ENCODE measurements around the gene EFEMP1.

DNA sequence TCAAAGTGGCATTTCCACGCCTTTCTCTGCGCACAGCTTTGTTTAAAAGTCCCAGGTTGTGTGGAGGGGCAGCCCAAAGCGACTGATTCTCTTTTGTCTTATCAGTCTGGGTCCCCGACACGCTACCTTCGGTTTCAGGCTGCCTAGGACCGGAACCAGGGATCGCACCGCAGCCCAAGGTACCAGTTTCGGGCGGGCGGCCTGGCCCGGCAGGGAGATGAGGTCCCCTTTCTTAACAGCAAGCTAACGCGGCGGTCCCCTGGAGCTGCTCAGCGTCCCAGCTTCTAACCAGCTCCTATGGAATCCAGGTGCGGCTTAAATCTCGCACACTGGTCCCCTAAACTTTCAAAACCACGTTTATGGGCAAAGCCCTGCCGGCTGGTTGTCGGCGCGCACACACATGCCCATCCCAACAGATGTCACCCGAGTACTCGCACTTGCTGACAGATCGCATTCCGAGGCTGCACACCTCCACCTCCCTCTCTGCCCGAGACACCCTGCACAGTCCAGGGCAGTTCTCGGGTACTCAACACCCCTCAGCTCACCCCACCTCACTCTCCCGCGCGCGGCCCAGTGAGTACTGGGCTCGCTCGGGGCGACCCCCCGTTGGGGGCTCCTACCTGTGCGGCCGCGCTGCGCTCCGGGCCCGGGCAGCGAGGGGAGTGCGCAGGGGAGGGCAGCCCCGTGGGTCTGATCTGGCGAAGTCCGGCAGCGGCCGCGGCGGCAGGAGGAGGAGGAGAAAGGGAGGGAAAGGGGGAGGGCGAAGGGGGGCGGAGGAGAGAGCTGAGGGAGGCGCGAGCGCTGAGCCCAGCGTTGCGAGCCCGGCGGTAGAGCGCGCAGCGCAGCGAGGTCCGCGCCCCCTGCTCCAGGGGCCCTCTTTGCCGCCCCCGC, at the start of gene EFEMP1:
- TF ChIP-seq, protein P1, sequence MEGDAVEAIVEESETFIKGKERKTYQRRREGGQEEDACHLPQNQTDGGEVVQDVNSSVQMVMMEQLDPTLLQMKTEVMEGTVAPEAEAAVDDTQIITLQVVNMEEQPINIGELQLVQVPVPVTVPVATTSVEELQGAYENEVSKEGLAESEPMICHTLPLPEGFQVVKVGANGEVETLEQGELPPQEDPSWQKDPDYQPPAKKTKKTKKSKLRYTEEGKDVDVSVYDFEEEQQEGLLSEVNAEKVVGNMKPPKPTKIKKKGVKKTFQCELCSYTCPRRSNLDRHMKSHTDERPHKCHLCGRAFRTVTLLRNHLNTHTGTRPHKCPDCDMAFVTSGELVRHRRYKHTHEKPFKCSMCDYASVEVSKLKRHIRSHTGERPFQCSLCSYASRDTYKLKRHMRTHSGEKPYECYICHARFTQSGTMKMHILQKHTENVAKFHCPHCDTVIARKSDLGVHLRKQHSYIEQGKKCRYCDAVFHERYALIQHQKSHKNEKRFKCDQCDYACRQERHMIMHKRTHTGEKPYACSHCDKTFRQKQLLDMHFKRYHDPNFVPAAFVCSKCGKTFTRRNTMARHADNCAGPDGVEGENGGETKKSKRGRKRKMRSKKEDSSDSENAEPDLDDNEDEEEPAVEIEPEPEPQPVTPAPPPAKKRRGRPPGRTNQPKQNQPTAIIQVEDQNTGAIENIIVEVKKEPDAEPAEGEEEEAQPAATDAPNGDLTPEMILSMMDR (IDR thresholded peaks at IDR 0.05), result no peak
- TF ChIP-seq, protein P2, sequence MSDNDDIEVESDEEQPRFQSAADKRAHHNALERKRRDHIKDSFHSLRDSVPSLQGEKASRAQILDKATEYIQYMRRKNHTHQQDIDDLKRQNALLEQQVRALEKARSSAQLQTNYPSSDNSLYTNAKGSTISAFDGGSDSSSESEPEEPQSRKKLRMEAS (IDR thresholded peaks at IDR 0.05; ENCODE audit: low read depth), result peak; percentile 12; the same call in 1 of the 2 replicates
- TF ChIP-seq TAF1 (IDR thresholded peaks at IDR 0.05; ENCODE audit: borderline replicate concordance, low read depth, low read length) (0 out of 2 replicates have a peak, but pooled peaks have one; percentile 37), CHD2 (IDR thresholded peaks at IDR 0.05; ENCODE audit: low read length, partially characterized antibody) (no peak), FOSL2 (IDR thresholded peaks at IDR 0.05; ENCODE audit: borderline replicate concordance, low read depth) (no peak), SMC3 (IDR thresholded peaks at IDR 0.05; ENCODE audit: low read depth, low read length) (no peak), NFIC (IDR thresholded peaks at IDR 0.05; ENCODE audit: borderline replicate concordance) (no peak), RAD21 (IDR thresholded peaks at IDR 0.05; ENCODE audit: low read length) (no peak), RXRA (IDR thresholded peaks at IDR 0.05; ENCODE audit: borderline replicate concordance, low read depth) (no peak), RFX5 (IDR thresholded peaks at IDR 0.05; ENCODE audit: low read length) (no peak)
- TF ChIP-seq, protein P3, sequence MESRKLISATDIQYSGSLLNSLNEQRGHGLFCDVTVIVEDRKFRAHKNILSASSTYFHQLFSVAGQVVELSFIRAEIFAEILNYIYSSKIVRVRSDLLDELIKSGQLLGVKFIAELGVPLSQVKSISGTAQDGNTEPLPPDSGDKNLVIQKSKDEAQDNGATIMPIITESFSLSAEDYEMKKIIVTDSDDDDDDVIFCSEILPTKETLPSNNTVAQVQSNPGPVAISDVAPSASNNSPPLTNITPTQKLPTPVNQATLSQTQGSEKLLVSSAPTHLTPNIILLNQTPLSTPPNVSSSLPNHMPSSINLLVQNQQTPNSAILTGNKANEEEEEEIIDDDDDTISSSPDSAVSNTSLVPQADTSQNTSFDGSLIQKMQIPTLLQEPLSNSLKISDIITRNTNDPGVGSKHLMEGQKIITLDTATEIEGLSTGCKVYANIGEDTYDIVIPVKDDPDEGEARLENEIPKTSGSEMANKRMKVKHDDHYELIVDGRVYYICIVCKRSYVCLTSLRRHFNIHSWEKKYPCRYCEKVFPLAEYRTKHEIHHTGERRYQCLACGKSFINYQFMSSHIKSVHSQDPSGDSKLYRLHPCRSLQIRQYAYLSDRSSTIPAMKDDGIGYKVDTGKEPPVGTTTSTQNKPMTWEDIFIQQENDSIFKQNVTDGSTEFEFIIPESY (IDR thresholded peaks at IDR 0.05; ENCODE audit: borderline replicate concordance, low read depth), result no peak
- TF ChIP-seq, protein P4, sequence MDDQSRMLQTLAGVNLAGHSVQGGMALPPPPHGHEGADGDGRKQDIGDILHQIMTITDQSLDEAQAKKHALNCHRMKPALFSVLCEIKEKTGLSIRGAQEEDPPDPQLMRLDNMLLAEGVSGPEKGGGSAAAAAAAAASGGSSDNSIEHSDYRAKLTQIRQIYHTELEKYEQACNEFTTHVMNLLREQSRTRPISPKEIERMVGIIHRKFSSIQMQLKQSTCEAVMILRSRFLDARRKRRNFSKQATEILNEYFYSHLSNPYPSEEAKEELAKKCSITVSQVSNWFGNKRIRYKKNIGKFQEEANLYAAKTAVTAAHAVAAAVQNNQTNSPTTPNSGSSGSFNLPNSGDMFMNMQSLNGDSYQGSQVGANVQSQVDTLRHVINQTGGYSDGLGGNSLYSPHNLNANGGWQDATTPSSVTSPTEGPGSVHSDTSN (IDR thresholded peaks at IDR 0.05), result no peak

Measured in SK-N-SH (cell line).